GM18505 (cell line): ENCODE measurements around the gene PFDN2.
"Not testable (repeated sequence)": the region's sequence is repeated elsewhere in the genome, so short reads cannot be mapped to it uniquely, and the experiment has no call there.

ENCODE experiments used
- ATAC-seq: cut with Tn5 transposase; IDR thresholded peaks from one replicate; pipeline ENCODE4 v1.9.1; 2021; ENCODE audit not compliant: unreplicated experiment
- POLR2A ChIP-seq: IDR thresholded peaks from 4 replicates; pipeline ENCODE4 v1.6.1; 2011; ENCODE audit warnings: borderline replicate concordance; ENCODE audit not compliant: insufficient read depth, insufficient read length; ENCODE audit errors: extremely low read depth

PFDN2 gene

GRCh38 chr1:161130266-161130665, 12.4 kb upstream of the PFDN2 start:
- no peak for ATAC-seq

DNA sequence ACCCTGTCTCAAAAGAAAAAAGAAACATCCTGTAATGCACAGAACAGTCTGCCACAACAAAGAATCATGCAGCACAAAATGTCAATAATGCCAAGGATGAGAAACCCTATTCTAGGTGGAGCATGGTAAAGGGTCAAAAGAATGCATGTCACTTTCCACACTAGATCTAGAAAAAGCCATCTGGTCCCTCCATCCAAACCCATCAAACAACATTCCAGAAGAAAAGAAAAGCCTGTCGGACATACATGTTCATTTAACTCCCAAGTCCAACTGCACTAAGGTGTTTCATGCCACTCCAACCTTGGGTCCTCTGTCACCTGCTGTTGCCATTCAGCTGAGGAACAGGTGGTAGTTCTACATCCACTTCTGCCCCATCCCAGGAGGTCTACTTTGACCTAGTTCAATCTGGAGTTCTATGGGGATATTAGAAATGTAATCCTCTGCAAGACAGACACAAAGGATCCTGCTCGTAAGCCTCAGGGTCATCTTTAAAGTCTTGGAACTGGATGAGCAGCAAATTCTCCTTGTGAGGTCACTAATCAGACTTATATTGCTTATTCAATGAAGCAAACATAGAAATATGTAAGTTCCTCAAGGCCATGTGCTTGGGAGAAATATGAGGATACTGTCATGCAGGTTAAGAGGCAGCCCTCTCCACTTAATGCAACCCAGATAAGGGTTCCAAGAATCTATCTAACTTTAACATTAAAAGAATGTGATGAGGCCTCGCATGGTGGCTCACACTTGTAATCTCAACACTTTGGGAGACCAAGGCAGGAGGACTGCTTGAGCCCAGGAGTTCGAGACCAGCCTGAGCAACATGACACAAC, 11.0 kb upstream of the PFDN2 start:
- ATAC-seq = no peak
- TF ChIP-seq POLR2A = no peak

More at GRCh38 chr1:161130266-161130665, 12.4 kb upstream of the PFDN2 start:
- no peak for TF ChIP-seq POLR2A

DNA sequence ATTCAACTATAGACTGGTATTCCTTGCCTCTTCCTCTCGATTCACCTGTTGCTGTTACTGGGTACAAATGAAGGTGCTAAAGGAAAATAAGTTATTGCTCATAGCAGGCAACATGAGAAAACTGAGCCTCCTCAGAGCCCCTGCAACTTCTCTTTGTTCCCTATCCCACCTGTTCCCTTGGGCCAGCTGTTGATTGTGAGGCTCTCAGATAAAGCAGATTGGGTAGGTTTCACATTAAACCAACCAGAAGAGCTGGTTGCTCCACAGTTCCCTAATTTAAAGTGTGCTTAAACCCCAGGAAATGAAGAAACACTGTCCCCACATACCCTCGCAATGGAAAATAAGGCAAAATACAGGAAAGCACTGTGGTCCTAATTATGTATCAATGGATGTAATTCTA, 9.8 kb upstream of the PFDN2 start:
- TF ChIP-seq POLR2A = no peak
- ATAC-seq = no peak

DNA sequence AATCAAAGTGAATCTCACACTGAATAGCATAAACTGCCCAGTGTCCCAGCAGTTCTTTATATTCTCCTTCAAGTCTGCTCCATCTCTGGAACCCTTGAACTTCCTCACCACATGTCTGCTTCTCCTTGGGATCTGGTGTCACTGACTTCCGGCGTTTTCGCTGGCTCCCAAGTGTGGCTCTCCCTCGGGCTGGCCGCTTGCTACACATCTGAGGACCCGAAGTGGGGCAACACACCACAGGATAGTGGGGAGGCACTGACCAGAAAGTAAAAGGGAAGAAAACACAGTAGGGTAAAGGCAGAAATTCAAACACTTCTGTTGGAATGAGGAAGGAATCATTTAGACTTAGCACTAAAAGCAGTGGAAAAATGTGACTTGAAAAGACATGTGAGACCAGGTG, 5.1 kb upstream of the PFDN2 start:
- no peak for ATAC-seq
- TF ChIP-seq POLR2A = no peak

GRCh38 chr1:161121834-161122233, 4.0 kb upstream of the PFDN2 start:
- no peak for TF ChIP-seq POLR2A
- no peak for ATAC-seq

DNA sequence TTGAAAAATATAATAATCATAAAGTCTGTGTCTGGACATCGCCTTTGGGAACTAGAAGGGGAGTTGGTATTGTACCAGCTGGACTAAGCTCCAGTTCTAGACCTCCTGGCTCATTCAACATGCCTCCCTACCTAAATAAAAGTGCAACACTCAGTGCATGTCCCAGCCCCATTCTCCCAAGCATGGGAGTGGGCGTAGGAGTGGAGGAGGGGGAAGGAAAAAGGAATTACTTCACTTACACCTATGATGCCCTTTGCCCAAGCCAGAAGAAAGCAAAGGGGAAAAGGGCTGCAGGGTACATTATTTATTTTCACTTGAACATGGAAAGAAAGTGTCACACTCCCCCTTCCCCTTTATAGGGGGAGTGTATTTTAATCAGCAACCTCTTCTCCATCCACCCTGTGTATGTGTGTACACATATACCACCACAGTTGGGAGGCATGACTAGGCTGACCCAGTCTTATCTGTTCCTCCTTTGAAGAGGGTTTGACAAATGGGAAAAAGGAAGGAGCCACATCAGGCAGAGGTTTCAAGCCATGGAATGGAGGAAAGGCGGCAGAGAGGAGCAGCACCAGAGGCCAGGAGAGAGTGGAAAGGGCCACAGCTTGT, 3.3 kb upstream of the PFDN2 start:
- TF ChIP-seq POLR2A = no peak
- no peak for ATAC-seq

DNA sequence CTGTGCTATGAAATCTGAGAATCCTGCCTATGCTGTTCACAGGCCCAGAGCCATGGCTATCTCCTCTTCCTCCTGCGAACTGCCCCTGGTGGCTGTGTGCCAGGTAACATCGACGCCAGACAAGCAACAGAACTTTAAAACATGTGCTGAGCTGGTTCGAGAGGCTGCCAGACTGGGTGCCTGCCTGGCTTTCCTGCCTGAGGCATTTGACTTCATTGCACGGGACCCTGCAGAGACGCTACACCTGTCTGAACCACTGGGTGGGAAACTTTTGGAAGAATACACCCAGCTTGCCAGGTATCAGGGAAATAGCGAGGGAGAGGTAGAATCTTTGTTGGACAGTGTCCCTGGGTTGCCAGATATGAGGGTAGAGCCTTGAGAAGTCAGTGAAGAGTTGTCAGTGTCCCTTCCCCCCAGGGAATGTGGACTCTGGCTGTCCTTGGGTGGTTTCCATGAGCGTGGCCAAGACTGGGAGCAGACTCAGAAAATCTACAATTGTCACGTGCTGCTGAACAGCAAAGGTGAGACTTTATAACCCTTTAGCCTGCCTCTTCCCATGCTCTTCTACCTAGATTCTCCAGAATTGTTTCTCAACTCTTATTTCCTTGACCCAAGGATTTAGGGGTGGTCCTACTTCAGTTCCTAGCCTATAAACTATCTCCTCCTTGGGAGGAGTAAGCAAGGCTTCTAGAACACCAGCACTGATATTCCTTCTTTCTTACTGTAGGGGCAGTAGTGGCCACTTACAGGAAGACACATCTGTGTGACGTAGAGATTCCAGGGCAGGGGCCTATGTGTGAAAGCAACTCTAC, 1.5 kb upstream of the PFDN2 start:
- ATAC-seq = no peak
- TF ChIP-seq POLR2A = peak; percentile 36

- ATAC-seq = not testable (repeated sequence)
These were observed 1.9 kb downstream of the PFDN2 start for GRCh38 chr1:161115961-161116360.

DNA sequence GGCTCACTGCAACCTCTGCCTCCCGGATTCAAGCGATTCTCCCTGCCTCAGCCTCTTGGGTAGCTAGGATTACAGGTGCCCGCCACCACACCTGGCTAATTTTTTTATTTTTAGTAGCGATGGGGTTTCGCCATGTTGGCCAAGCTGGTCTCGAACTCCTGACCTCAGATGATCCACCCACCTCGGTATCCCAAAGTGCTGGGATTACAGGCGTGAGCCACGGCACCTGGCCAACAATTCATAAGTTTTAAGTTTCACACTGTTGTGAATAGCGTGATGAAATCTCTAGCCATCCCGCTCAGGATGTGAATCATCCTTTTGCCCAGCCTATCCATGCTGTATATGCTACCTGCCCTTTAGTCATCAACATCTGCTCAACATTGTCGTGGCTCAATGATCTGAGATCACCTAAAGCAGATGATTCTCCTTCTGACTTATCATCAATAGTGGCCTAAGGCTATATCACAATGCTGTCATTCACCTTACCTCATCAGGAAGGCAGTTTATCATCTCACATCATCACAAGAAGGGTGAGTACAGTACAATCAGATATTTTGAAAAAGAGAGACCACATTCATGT, 2.6 kb downstream of the PFDN2 start:
- TF ChIP-seq POLR2A = no peak
- no peak for ATAC-seq

DNA sequence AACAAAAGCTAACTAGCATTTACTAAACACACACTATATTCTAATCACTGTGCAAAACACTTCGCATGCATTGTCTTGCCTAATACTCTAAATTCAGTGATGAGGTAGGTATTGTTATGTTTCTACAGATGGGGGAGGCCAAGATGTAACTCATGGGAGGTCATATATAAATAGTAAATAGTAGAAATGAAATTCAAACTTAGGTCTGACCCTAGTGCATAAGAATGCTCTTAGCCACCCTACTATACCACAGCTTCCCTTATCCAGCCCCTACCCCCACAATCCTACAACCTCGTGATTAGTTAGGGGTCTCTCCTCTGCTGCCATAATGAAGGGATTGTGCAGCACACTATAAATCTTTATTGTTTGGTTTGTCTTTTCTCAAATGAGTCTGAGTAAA, 3.3 kb downstream of the PFDN2 start:
- ATAC-seq = no peak

GRCh38 chr1:161113915-161114314, 3.9 kb downstream of the PFDN2 start:
- ATAC-seq = no peak
- no peak for TF ChIP-seq POLR2A

More for the DNA sequence above, 3.3 kb downstream of the PFDN2 start:
- TF ChIP-seq POLR2A = no peak

GRCh38 chr1:161111527-161111926, 6.3 kb downstream of the PFDN2 start:
- ATAC-seq = no peak
- TF ChIP-seq POLR2A = no peak

- TF ChIP-seq POLR2A = no peak
- ATAC-seq = no peak
These were observed 6.7 kb downstream of the PFDN2 start for GRCh38 chr1:161111117-161111516.
